ENCODE data around the gene NAP1L5. TPM values are rescaled to one million over a fixed set of nuclear protein-coding genes. Genes with fewer than 3 reads are reported as not detected.

The NAP1L5 gene
- total RNA-seq, 1 experiment from 2014 or later: 13.8 TPM

DNA sequence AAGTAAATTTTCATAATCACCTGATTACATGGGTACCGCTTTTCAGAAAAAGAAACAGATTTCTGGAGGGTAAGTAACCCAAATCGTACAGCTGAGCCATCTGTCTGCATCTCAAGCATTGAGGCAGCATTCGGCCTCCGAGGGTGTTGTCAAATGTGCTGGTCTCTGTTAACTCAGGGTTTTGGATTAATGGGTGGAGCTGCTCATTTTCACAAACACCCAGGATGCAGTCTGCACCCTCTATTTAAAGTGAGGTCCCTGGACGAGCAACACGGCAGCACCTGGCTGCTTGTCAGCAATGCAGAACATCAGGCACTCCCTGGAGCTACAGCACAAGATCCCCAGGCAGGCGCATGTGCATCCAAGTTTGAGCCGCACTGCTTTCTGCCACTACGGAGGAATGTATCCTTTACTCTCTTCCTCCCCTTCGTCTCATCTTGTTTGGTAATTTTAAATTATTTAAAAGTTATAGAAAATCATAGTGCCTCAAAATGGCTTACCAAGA is 24.7 kb upstream of the NAP1L5 start:
- no peak for DNase-seq (ENCODE audit: low read depth)

DNA sequence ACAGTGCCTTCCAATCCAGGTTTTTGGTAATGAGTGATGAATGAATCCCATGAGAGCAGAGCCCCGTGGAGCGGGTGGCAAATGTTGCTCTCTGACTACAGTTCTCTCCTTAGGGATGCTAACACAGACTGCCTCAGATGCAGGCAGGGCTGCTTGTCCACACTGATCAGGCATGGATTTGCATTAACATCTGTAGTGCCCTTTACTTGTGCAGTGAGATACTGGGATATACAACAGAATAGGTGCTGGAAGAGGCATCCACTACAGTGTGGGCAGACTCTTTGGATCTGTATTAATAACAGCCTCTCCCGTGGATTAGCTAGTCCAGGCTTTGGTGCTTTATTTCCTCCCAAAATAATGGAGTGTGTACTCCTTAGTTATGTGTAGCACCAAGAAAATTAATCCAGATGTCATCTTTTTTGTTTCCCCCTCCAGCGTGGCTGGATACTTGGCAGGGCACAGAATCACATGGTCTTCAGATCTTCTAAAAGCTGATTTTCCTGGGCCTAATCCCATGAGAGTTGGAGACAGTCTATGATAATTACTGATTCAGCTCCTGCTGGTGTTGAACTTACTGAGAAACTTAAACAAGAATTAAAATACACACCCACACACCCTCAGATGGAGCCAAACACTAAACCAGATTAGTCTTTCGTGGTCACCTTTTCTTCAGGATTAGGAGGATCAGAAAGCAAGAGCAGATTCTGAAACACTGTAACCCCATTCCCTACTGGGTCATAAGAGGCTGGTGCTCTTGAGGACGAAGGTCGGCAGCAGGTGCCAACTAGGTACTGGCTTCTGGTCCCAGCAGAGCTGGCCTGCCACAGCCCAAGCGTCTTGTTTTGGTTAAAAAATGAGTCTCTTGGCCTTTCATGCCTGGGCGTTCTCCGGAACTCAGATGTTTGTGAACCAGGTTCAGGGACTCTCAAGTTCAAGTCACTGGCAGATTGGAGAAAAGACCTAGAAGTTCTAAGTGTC is 23.1 kb upstream of the NAP1L5 start:
- DNase-seq (ENCODE audit: low read depth): no peak

DNA sequence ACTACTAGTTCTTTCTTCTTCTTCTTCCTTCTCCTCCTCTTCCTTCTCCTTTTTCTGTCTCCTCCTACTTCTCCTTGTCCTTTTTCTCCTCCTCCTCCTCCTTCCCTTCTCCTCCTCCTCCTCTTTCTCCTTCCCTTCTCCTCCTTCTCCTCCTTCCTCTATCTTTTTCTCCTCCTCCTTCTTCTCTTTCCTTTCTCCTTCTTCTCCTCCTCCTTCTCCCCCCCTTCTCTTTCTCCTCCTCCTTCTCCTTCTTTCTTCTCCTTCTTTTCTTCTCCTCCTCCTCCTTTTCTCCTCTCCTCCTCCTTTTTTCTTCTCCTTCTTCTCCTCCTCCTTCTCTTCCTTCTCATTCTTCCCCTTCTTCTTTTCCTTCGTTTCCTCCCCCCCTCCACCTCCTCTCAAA is 21.8 kb upstream of the NAP1L5 start:
- DNase-seq (ENCODE audit: low read depth): no peak

DNA sequence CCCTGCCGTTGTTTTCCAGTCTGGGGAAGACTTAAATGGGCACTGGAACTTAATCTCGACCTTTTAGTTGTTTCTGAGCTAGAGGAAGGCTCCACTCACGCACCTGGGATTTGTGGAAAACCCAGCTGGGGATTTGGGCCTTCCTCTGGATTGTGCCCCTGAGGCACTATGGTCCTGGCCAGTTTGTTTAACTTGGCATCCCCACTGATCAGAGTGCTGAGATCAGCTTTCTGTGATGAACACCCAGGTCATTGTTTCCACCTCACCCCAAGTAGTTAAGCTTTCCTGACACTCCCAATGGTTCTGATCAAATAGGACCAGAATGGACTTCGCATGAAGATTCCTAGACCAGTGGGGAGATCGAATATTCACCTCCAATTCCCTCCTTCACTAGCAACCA is 20.5 kb upstream of the NAP1L5 start:
- no peak for DNase-seq (ENCODE audit: low read depth)

DNA sequence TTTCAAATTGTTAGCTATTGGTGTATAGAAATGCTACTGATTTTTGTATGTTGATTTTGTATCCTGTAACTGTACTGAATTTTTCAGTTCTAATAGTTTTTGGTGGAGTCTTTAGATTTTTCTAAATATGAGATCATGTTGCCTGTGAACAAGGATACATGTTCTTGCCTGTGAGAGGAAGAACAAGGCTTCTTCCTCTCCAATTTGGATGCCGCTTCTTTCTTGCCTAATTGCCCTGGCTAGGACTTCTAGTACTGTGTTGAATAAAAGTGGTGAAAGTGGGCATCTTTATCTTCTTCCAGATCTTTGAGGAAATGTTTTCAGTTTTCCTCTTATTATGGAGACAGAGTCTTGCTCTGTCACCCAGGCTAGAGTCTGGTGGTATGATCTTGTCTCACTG is 16.2 kb upstream of the NAP1L5 start:
- DNase-seq (ENCODE audit: low read depth): no peak

DNA sequence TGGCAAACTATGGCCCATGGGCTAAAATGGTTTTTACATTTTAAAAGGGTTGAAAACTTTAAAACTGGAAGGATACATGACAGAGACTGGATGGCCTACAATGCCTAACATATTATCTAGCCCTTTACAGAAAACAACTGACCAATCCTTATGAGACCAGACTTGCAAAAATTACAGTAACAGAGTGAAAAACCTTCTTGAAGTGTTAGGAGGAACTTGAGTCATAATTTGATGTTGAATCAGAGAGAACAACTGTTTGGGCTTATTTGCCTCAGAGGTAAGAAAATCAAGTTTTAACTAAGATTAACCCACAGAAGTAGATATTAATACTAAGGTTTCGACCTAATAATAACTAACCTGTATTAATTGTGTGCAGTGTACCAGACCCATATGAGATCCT is 12.4 kb upstream of the NAP1L5 start:
- no peak for DNase-seq (ENCODE audit: low read depth)

DNA sequence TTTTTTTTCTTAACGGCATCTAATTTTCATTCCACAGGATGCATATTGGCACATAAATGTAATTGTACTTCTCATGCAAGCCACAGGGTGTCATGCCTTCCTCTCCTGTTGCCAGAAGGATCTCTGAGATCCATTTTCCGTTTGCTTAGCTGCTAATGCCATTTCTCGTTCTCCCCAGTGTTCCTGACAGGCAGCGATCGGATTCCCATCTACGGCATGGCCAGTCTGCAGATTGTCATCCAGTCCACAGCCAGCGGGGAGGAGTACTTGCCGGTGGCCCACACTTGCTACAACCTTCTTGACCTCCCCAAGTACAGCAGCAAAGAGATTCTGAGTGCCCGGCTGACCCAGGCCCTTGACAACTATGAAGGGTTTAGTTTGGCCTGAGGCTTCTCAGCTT is 8.9 kb upstream of the NAP1L5 start:
- DNase-seq (ENCODE audit: low read depth): peak; percentile 26

DNA sequence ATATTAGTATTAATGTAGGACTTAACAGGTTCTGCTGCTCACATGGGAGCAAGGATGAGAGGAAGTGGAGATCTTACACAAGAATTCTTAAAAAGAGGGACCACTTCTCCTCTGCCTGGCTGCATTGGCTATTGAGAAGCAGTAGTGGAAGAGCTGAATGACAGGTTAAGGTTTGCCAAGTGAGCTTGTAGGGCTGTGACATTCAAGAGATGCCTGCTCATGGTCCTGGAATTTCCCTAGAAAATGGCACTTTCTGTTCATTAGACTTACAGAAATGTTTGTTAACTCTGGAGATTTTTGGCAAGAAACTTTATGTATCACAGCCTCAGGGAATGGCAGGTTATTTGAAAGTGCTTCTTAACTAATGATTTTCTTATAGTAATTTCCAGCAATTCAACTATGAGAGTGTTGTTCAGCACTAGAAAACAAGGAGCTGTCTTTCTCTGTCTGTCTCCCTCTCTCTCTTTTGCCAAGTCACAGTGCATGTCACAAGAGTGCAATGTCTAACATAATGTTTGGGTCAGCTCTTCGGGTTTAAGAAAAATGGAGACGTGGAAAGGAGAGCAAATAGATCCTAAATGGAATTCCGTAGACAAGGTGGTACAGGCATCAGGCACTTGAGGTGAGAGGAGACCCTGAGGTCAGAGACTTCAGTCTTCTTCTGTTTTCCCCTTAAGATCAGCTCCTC is 8.3 kb upstream of the NAP1L5 start:
- peak; percentile 59 for DNase-seq (ENCODE audit: low read depth)

DNA sequence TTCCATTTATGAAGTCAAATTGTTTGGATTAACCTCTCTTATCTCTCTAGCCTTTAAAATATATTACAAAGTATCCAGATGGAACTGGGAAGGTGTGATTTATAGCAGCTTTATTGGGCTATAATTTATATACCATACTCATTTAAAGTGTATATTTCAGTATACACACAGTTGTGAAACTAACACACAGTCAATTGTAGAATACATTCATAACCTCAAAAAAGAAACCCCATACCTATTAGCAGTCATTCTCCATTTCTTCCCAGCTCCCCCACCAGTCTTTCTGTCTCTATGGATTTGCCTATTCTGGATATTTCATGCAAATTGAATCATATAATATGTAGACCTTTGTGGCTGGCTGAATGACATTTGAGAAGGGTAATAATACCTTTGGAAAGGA is 7.6 kb upstream of the NAP1L5 start:
- DNase-seq (ENCODE audit: low read depth): no peak

DNA sequence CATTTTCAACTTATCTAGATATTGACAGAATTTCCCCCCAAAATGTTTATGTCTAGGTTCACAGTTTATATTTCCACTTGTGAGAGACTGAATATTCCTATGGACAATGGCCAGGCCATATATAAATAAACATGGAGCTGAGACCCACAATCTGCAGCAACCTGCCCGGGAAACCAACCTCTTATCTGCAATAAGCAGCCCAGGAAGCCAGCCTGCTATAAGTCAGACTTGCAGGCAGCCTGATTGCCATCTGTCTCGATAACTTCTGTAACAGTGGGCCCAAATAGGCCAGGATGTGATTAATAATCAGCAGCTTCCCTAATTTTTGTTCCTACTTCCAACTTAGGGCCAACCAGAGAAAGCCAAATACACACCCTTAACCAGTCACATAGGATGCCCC is 5.2 kb upstream of the NAP1L5 start:
- DNase-seq (ENCODE audit: low read depth): no peak

DNA sequence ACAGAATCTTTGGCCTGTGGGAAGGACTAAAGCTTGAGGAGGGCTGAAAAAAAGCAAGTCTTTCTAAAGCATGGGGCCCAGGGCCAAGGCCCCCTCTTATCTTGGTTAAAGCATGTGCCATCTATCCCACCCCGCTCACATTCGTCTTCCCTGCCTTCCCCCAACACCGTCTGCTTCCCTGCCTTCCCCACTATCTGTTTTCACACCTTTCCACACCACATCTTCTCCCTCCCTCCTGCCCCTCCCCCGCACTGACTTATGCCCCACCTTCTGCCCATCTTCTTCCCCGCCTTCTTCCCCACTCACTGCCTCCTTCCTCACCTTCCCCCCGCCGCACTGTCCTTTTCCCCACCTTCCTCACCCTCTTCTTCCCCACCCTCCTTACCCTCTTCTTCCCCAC is 890 bp upstream of the NAP1L5 start:
- DNase-seq (ENCODE audit: low read depth): no peak

DNA sequence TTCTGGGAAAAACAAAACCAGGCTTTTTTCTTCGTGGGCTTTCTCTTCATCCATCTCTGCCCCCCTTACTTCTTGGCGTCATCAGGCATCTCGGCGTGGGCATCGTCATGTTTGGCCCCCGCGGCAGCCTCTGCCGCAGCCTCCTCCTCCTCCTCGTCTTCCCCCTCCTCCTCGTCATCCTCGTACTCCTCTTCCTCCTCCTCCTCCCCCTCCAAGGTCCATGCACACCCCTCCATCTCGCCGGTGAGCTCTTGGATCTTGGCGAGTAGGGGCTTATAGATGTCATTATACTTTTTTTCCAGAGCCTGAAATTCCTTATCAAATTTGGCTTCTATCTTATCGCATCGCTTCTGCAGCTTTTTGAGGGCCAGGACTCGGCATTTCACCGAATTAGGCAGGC is 488 bp downstream of the NAP1L5 start:
- peak; percentile 28 for DNase-seq (ENCODE audit: low read depth)

DNA sequence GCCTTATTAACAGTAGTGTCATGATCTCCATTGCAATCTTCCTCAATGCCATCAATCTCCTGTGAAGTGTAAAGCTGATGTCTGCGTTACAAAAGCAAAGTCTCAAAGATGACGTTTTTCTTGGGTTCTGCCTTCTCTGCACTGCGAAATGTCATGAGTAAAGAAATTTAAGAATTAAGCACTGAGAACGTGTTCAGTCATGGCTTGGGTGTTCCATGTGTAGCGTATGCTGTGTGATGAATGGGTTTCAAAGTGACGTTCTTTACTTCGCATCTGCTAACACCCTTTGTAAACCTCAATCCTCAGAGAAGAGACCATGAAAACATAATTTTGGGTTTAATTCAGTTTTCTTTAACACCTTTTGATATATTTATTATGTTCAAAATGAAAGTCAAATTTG is 999 bp downstream of the NAP1L5 start:
- no peak for DNase-seq (ENCODE audit: low read depth)

DNA sequence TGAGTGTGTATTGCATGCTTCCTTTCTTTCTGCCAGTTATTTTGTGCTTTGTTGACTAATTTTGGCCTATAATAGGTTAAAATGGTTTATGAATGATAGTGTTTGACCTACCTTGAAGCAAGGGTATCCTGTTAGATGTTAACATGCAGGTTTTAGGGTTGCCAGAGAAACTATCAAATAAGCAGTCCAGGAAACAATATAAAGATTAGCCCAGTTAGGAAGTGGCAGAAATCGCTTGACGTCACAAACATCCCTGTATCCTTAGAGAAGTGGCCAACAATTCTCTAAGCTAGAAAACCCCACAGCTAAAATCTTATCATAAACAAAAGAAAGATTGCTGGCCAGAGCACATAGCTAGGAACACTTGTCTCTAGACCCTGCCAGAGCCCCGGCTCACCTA is 3.8 kb downstream of the NAP1L5 start:
- DNase-seq (ENCODE audit: low read depth): no peak

DNA sequence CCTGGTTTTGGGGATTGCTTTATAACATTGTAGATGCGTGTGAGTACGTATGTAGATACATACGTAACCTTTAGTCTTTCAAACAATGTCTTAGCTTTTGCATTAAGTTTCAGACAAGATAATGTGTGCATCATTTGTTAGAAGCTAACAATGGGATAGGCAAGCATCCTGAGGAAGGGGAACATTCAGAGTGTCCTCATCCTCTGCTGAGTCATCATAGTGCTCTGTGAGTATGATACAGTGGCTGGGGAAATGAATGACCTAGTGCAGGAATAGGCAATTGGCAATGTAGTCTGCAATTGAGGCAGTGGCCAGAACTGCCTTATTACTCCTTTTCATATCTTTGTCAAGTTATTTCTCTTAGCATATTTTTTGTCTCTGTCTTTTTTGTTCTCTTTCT is 7.3 kb downstream of the NAP1L5 start:
- peak; percentile 35 for DNase-seq (ENCODE audit: low read depth)

DNA sequence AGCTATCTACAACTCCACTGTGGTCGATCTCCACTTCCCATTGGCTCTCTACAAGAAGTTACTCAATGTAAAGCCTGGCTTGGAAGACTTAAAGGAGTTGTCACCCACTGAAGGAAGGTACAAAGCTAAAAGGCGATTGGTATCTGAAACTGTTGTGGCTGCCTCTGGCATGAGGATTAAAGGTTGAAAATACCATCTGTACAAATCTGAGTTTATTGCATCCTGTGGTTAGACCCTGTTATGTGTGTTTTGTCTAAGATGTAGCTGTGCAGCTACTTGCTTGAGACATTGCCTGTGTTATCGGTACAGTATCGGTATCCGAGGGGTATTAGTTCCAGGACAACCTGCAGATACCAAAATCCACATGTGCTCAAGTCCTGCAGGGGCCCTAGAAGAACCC is 16.4 kb downstream of the NAP1L5 start:
- no peak for DNase-seq (ENCODE audit: low read depth)

DNA sequence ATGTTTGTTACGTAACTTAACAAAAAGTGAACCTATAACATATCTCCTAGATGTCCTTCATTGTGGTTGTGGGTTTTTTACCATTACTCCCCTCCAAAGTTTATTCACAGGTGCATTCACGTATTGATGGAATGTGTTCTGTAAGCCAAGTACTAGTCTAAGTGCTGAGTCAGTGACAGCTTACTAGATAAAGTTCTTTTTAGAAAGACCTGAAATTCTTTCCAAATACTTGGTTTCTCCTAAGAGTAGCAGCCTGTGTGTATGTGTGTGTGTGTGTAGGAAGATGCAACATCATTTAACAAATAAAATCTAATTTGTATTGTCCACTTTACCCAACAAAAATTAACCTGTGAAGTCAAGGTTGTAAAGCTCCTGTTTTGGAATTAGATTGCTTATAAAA is 22.1 kb downstream of the NAP1L5 start:
- DNase-seq (ENCODE audit: low read depth): no peak

DNA sequence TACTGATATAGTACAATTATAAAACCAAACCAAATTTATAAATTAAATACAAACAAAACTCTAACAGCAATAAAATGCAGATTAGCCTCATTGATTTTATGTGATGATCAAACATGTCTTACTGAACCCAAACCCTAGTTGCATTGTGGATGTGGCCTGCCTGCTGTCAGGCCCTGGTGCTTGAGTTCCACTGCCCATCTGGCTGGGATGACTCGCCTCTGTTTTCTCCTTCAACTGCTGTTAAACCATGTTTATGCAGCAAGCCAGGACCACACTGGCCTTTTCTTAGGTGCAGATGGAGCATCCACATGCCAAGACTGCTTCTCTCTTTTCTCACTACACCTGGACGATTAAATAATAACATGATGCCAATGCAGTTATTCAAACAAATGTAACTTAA is 22.6 kb downstream of the NAP1L5 start:
- peak; percentile 46 for DNase-seq (ENCODE audit: low read depth)

DNA sequence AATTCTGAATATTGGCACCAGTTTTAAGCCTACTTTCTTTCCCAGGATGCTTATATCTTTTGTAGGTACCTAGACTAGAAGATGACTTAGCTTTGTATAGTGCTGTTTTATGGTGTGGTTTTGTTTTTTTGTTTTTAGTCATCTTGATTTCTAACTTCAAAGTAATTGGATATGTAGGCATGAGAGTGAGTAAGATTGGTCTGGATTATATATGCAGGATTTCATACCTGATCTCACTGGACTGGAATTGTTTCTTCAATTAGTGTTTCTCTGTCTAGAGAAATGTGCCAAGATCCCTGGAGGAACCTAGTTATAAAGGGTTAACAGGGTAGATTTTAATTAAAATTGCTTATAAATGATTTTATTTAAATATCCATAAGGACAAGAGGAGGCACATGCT is 23.1 kb downstream of the NAP1L5 start:
- DNase-seq (ENCODE audit: low read depth): peak; percentile 25

DNA sequence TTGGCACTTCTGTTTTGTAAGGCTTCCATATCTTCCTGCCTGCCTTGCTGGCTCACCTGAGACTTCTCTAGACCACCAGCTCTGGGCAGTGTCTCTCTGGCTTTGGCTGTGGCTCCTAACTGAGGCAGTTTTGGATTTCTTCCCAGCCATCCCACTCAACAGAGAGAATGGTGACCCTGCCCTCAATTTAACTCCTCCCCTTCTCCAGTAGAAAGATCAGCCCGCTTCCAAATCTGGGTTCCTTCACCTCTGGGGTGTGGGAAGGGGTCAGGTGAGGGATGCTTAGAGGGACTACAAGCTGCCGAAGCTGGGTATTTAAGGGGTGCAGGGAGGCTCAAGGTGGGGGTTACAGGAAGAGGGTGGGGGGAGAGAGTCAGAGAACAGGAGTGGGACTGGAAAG is 23.7 kb downstream of the NAP1L5 start:
- DNase-seq (ENCODE audit: low read depth): no peak

DNA sequence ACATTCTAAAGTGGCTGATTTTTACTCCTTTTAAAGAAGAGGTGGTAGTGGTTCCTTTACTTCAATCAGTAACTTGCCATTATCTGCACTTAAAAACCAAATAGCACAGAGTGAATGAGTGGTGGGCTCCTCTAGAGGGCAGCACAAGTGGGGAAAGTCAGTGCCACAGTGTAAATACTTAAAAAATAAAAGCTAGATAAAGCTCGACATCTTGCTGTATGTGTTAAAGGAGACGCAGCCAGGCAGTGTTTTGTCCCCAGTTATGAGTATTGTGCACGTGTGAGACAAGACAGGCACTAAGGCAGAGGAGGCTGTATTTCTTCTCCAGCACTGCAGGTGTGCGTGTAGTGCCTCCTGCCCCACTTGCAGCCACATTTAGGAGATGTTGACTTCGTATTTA is 24.6 kb downstream of the NAP1L5 start:
- no peak for DNase-seq (ENCODE audit: low read depth)

DNA sequence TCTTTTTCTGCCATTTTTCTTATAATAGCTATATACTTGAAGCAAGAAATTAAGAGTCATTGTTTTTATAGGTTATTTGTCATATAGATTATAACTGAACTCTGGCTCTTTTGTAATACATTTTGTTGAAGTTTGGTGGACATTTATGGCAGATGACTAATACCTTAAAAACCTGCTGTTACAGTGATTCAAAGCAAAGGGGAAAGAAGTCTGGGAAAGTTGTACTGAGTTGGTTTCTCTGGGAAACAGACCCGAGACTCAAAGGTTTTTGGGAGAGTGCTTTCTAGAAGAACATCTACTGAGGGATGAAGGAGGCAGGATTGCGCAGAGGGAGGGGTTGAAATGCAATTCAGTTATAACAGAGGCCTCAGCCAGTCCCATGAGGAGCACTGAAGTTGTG is 35.9 kb downstream of the NAP1L5 start:
- peak; percentile 74 for DNase-seq (ENCODE audit: low read depth)
